ENCODE data around the gene GIGYF2.
"Not testable (repeated sequence)": the region's sequence is repeated elsewhere in the genome, so short reads cannot be mapped to it uniquely, and the experiment has no call there.

GIGYF2 gene

GRCh38 chr2:232666051-232666805 is 30.9 kb upstream of the GIGYF2 start:
- H3K4me1 ChIP-seq (ENCODE audit: control insufficient read depth, insufficient read depth, low read length, poor library complexity, severe bottlenecking): no peaks in the 10 kb centered on the region
- H3K9me3 ChIP-seq (ENCODE audit: control insufficient read depth, low read length): no peaks in the 10 kb centered on the region
- no peak for DNase-seq

GRCh38 chr2:232667989-232668583 is 29.0 kb upstream of the GIGYF2 start:
- Histone ChIP-seq H3K27ac (ENCODE audit: insufficient read depth, low read length, poor library complexity, severe bottlenecking) (no peak overlapping the region), H3K4me3 (ENCODE audit: insufficient read depth, low read depth, low read length, poor library complexity, severe bottlenecking) (no peak overlapping the region), H3K4me1 (ENCODE audit: control insufficient read depth, insufficient read depth, low read length, poor library complexity, severe bottlenecking) (no peaks in the 10 kb centered on the region), H3K36me3 (ENCODE audit: control insufficient read depth, insufficient read depth, low read length) (no peaks in the 10 kb centered on the region), H3K27me3 (replicated peaks; ENCODE audit: control insufficient read depth, insufficient read depth, low read length, poor library complexity, severe bottlenecking) (no peaks in the 10 kb centered on the region), H3K9me3 (ENCODE audit: control insufficient read depth, low read length) (no peaks in the 10 kb centered on the region)
- no peak for DNase-seq

More at GRCh38 chr2:232666051-232666805, 30.9 kb upstream of the GIGYF2 start:
- H3K36me3 ChIP-seq (ENCODE audit: control insufficient read depth, insufficient read depth, low read length): no peaks in the 10 kb centered on the region
- H3K27me3 ChIP-seq (replicated peaks; ENCODE audit: control insufficient read depth, insufficient read depth, low read length, poor library complexity, severe bottlenecking): no peaks in the 10 kb centered on the region
- H3K4me3 ChIP-seq (ENCODE audit: insufficient read depth, low read depth, low read length, poor library complexity, severe bottlenecking): no peak overlapping the region
- H3K27ac ChIP-seq (ENCODE audit: insufficient read depth, low read length, poor library complexity, severe bottlenecking): no peak overlapping the region

GRCh38 chr2:232668805-232669444 is 28.2 kb upstream of the GIGYF2 start:
- Histone ChIP-seq H3K4me3 (ENCODE audit: insufficient read depth, low read depth, low read length, poor library complexity, severe bottlenecking) (no peak overlapping the region), H3K27me3 (replicated peaks; ENCODE audit: control insufficient read depth, insufficient read depth, low read length, poor library complexity, severe bottlenecking) (no peaks in the 10 kb centered on the region), H3K27ac (ENCODE audit: insufficient read depth, low read length, poor library complexity, severe bottlenecking) (no peak overlapping the region), H3K4me1 (ENCODE audit: control insufficient read depth, insufficient read depth, low read length, poor library complexity, severe bottlenecking) (no peaks in the 10 kb centered on the region), H3K36me3 (ENCODE audit: control insufficient read depth, insufficient read depth, low read length) (no peaks in the 10 kb centered on the region), H3K9me3 (ENCODE audit: control insufficient read depth, low read length) (no peaks in the 10 kb centered on the region)
- DNase-seq: no peak

- H3K27me3 ChIP-seq (replicated peaks; ENCODE audit: control insufficient read depth, insufficient read depth, low read length, poor library complexity, severe bottlenecking): no peaks in the 10 kb centered on the region
Observed at GRCh38 chr2:232672588-232672987, 24.5 kb upstream of the GIGYF2 start.

GRCh38 chr2:232674491-232674890 is 22.6 kb upstream of the GIGYF2 start:
- Histone ChIP-seq H3K4me3 (ENCODE audit: insufficient read depth, low read depth, low read length, poor library complexity, severe bottlenecking) (no peak overlapping the region), H3K4me1 (ENCODE audit: control insufficient read depth, insufficient read depth, low read length, poor library complexity, severe bottlenecking) (no peaks in the 10 kb centered on the region), H3K27me3 (replicated peaks; ENCODE audit: control insufficient read depth, insufficient read depth, low read length, poor library complexity, severe bottlenecking) (no peaks in the 10 kb centered on the region), H3K36me3 (ENCODE audit: control insufficient read depth, insufficient read depth, low read length) (no peaks in the 10 kb centered on the region), H3K9me3 (ENCODE audit: control insufficient read depth, low read length) (no peaks in the 10 kb centered on the region), H3K27ac (ENCODE audit: insufficient read depth, low read length, poor library complexity, severe bottlenecking) (no peak overlapping the region)
- DNase-seq: no peak

More at GRCh38 chr2:232672588-232672987, 24.5 kb upstream of the GIGYF2 start:
- Histone ChIP-seq H3K36me3 (ENCODE audit: control insufficient read depth, insufficient read depth, low read length) (no peaks in the 10 kb centered on the region), H3K4me3 (ENCODE audit: insufficient read depth, low read depth, low read length, poor library complexity, severe bottlenecking) (no peak overlapping the region), H3K27ac (ENCODE audit: insufficient read depth, low read length, poor library complexity, severe bottlenecking) (no peak overlapping the region), H3K9me3 (ENCODE audit: control insufficient read depth, low read length) (no peaks in the 10 kb centered on the region), H3K4me1 (ENCODE audit: control insufficient read depth, insufficient read depth, low read length, poor library complexity, severe bottlenecking) (no peaks in the 10 kb centered on the region)
- no peak for DNase-seq

GRCh38 chr2:232675381-232675780 is 21.8 kb upstream of the GIGYF2 start:
- H3K4me3 ChIP-seq (ENCODE audit: insufficient read depth, low read depth, low read length, poor library complexity, severe bottlenecking): no peak overlapping the region
- H3K27ac ChIP-seq (ENCODE audit: insufficient read depth, low read length, poor library complexity, severe bottlenecking): no peak overlapping the region
- no peaks in the 10 kb centered on the region for H3K36me3 ChIP-seq (ENCODE audit: control insufficient read depth, insufficient read depth, low read length)
- no peak for DNase-seq
- no peaks in the 10 kb centered on the region for H3K4me1 ChIP-seq (ENCODE audit: control insufficient read depth, insufficient read depth, low read length, poor library complexity, severe bottlenecking)
- H3K27me3 ChIP-seq (replicated peaks; ENCODE audit: control insufficient read depth, insufficient read depth, low read length, poor library complexity, severe bottlenecking): no peaks in the 10 kb centered on the region
- H3K9me3 ChIP-seq (ENCODE audit: control insufficient read depth, low read length): no peaks in the 10 kb centered on the region

- H3K9me3 ChIP-seq (ENCODE audit: control insufficient read depth, low read length): no peaks in the 10 kb centered on the region
- no peak for DNase-seq
- H3K27ac ChIP-seq (ENCODE audit: insufficient read depth, low read length, poor library complexity, severe bottlenecking): no peak overlapping the region
- H3K27me3 ChIP-seq (replicated peaks; ENCODE audit: control insufficient read depth, insufficient read depth, low read length, poor library complexity, severe bottlenecking): no peaks in the 10 kb centered on the region
- H3K4me1 ChIP-seq (ENCODE audit: control insufficient read depth, insufficient read depth, low read length, poor library complexity, severe bottlenecking): no peaks in the 10 kb centered on the region
- H3K36me3 ChIP-seq (ENCODE audit: control insufficient read depth, insufficient read depth, low read length): no peaks in the 10 kb centered on the region
- no peak overlapping the region for H3K4me3 ChIP-seq (ENCODE audit: insufficient read depth, low read depth, low read length, poor library complexity, severe bottlenecking)
Observed at GRCh38 chr2:232680006-232680405, 17.1 kb upstream of the GIGYF2 start.

GRCh38 chr2:232681527-232681926 is 15.6 kb upstream of the GIGYF2 start:
- no peak overlapping the region for H3K4me3 ChIP-seq (ENCODE audit: insufficient read depth, low read depth, low read length, poor library complexity, severe bottlenecking)
- no peaks in the 10 kb centered on the region for H3K9me3 ChIP-seq (ENCODE audit: control insufficient read depth, low read length)
- no peaks in the 10 kb centered on the region for H3K36me3 ChIP-seq (ENCODE audit: control insufficient read depth, insufficient read depth, low read length)
- DNase-seq: no peak
- no peaks in the 10 kb centered on the region for H3K27me3 ChIP-seq (replicated peaks; ENCODE audit: control insufficient read depth, insufficient read depth, low read length, poor library complexity, severe bottlenecking)
- H3K4me1 ChIP-seq (ENCODE audit: control insufficient read depth, insufficient read depth, low read length, poor library complexity, severe bottlenecking): no peaks in the 10 kb centered on the region
- H3K27ac ChIP-seq (ENCODE audit: insufficient read depth, low read length, poor library complexity, severe bottlenecking): no peak overlapping the region

GRCh38 chr2:232683368-232683767 is 13.8 kb upstream of the GIGYF2 start:
- H3K27me3 ChIP-seq (replicated peaks; ENCODE audit: control insufficient read depth, insufficient read depth, low read length, poor library complexity, severe bottlenecking): no peaks in the 10 kb centered on the region
- no peak for DNase-seq
- no peaks in the 10 kb centered on the region for H3K9me3 ChIP-seq (ENCODE audit: control insufficient read depth, low read length)
- no peak overlapping the region for H3K27ac ChIP-seq (ENCODE audit: insufficient read depth, low read length, poor library complexity, severe bottlenecking)
- H3K4me3 ChIP-seq (ENCODE audit: insufficient read depth, low read depth, low read length, poor library complexity, severe bottlenecking): no peak overlapping the region
- no peaks in the 10 kb centered on the region for H3K4me1 ChIP-seq (ENCODE audit: control insufficient read depth, insufficient read depth, low read length, poor library complexity, severe bottlenecking)
- H3K36me3 ChIP-seq (ENCODE audit: control insufficient read depth, insufficient read depth, low read length): no peaks in the 10 kb centered on the region

GRCh38 chr2:232685391-232685790 is 11.7 kb upstream of the GIGYF2 start:
- H3K4me3 ChIP-seq (ENCODE audit: insufficient read depth, low read depth, low read length, poor library complexity, severe bottlenecking); DNase-seq; H3K27me3 ChIP-seq (replicated peaks; ENCODE audit: control insufficient read depth, insufficient read depth, low read length, poor library complexity, severe bottlenecking); H3K9me3 ChIP-seq (ENCODE audit: control insufficient read depth, low read length); H3K4me1 ChIP-seq (ENCODE audit: control insufficient read depth, insufficient read depth, low read length, poor library complexity, severe bottlenecking); H3K27ac ChIP-seq (ENCODE audit: insufficient read depth, low read length, poor library complexity, severe bottlenecking); H3K36me3 ChIP-seq (ENCODE audit: control insufficient read depth, insufficient read depth, low read length): not testable (repeated sequence)

Measured in effector memory CD4-positive, alpha-beta T cell (primary cell).